Brain microvascular endothelial cell (primary cell): ENCODE measurements around the gene ADM5.

Experiments used
- DNase-seq: peaks from one replicate; pipeline ENCODE4 v3.0.0-alpha.2; 2020
- H3K27ac ChIP-seq: fragments of 250-450 bp; sonication (Bioruptor Pico); 2 replicates; pipeline ENCODE4 v1.5.1; 2020; ENCODE audit warnings: mild to moderate bottlenecking, moderate library complexity
- H3K27me3 ChIP-seq: fragments of 250-450 bp; sonication (Bioruptor Pico); replicated peaks from 2 replicates; pipeline ENCODE4 v1.5.1; 2020; ENCODE audit warnings: mild to moderate bottlenecking
- H3K36me3 ChIP-seq: fragments of 250-450 bp; sonication (Bioruptor Pico); replicated peaks from 2 replicates; pipeline ENCODE4 v1.5.1; 2020; ENCODE audit warnings: mild to moderate bottlenecking
- H3K4me3 ChIP-seq: 2 replicates; pipeline ENCODE4 v1.5.1; 2011; ENCODE audit warnings: low read depth, mild to moderate bottlenecking, control low read depth, low read length, moderate library complexity
- CTCF ChIP-seq: IDR thresholded peaks from 2 replicates; pipeline ENCODE4 v1.5.1; 2011; ENCODE audit warnings: low read depth, mild to moderate bottlenecking, moderate library complexity, low read length, control low read depth, inconsistent platforms; ENCODE audit errors: missing control alignments
- in situ Hi-C: cut with HindIII; loops from 2 replicates; pipeline ENCODE4 v1.10.0; 2017; ENCODE audit warnings: low sequenced_read_pairs, low pct_ligation_motif_present

ADM5 gene

GRCh38 chr19:49645592-49645991 lies 43.8 kb upstream of the ADM5 start:
- Histone ChIP-seq H3K27ac (no peak overlapping the region), H3K27me3 (no peaks in the 10 kb centered on the region), H3K4me3 (no peak overlapping the region), H3K36me3 (peaks cover 36% of the 10 kb centered on the region)
- DNase-seq: no peak
- in situ Hi-C loops: no loop called here
- TF ChIP-seq CTCF: no peak

- no peak for DNase-seq
- in situ Hi-C loops: no loop called here
- H3K36me3 ChIP-seq: peaks cover 37% of the 10 kb centered on the region
- no peak overlapping the region for H3K4me3 ChIP-seq
- no peak overlapping the region for H3K27ac ChIP-seq
- H3K27me3 ChIP-seq: no peaks in the 10 kb centered on the region
- TF ChIP-seq CTCF: no peak
Observed at GRCh38 chr19:49645995-49646394, 43.4 kb upstream of the ADM5 start.

GRCh38 chr19:49646586-49646985 lies 42.8 kb upstream of the ADM5 start:
- peaks cover 43% of the 10 kb centered on the region for H3K36me3 ChIP-seq
- DNase-seq: no peak
- TF ChIP-seq CTCF: no peak
- no peaks in the 10 kb centered on the region for H3K27me3 ChIP-seq
- in situ Hi-C loops: no loop called here
- no peak overlapping the region for H3K4me3 ChIP-seq
- H3K27ac ChIP-seq: no peak overlapping the region

- DNase-seq: no peak
- H3K27me3 ChIP-seq: no peaks in the 10 kb centered on the region
- in situ Hi-C loops: no loop called here
- H3K36me3 ChIP-seq: peaks cover 78% of the 10 kb centered on the region
- H3K27ac ChIP-seq: no peak overlapping the region
- no peak for TF ChIP-seq CTCF
- H3K4me3 ChIP-seq: no peak overlapping the region
Observed at GRCh38 chr19:49651029-49651819, 38.2 kb upstream of the ADM5 start.

GRCh38 chr19:49651820-49652550 lies 37.4 kb upstream of the ADM5 start:
- TF ChIP-seq CTCF: no peak
- no peak for DNase-seq
- Histone ChIP-seq H3K27ac (no peak overlapping the region), H3K27me3 (no peaks in the 10 kb centered on the region), H3K36me3 (peaks cover 78% of the 10 kb centered on the region), H3K4me3 (no peak overlapping the region)
- in situ Hi-C loops: no loop called here
